Amniotic epithelial cell (primary cell): ENCODE data around the gene SPATA18.
"Not testable (repeated sequence)": the region's sequence is repeated elsewhere in the genome, so short reads cannot be mapped to it uniquely, and the experiment has no call there.

Experiments used
- DNase-seq: peaks from one replicate; pipeline ENCODE4 v3.0.0-alpha.2; 2010; ENCODE audit warnings: low read depth

The SPATA18 gene

GRCh38 chr4:52052475-52052780, 1.3 kb downstream of the SPATA18 start:
- DNase-seq = no peak

DNA sequence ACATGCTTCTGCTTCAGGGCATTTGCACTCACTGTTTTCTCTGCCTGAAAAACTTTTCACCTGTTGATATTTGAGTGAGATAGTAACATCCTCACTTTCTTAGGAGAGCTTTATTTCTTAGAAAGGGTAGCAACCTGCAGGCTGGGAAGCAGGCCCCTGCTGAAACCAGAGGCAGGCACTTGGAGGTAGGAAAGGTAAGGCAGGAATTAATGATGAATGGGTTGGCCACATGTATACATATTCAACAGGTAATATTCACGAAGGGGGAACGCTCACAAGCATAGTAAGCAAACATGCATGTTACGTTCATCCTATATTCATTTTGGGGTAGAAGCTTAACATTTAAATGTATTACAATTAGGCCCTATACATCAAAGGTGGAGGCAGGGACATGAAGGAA, 3.1 kb downstream of the SPATA18 start:
- DNase-seq = no peak

DNA sequence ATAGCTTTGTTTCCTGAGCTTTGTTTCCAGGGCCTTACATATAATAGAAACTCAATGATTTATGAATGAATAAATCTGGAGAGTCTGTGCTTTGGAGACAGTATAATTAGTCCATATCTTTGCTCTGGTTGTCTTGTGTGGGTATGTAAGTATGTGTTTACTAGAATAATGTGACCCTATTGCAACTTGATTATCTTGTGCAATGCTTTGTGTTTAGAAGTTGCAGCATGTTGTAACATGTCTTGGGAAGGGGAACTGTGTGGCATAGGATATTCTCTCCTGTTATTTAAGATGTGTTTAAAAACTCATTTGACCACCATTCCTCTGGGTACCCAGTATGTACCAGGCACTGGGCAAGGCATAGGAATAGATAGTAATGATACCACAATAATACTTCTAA, 6.1 kb downstream of the SPATA18 start:
- peak; percentile 67 for DNase-seq

GRCh38 chr4:52058275-52058674, 7.2 kb downstream of the SPATA18 start:
- DNase-seq = no peak

- DNase-seq = peak; percentile 88
These were observed 8.3 kb downstream of the SPATA18 start for GRCh38 chr4:52059372-52059771.

- no peak for DNase-seq
These were observed 18.5 kb downstream of the SPATA18 start for GRCh38 chr4:52069571-52069970.

DNA sequence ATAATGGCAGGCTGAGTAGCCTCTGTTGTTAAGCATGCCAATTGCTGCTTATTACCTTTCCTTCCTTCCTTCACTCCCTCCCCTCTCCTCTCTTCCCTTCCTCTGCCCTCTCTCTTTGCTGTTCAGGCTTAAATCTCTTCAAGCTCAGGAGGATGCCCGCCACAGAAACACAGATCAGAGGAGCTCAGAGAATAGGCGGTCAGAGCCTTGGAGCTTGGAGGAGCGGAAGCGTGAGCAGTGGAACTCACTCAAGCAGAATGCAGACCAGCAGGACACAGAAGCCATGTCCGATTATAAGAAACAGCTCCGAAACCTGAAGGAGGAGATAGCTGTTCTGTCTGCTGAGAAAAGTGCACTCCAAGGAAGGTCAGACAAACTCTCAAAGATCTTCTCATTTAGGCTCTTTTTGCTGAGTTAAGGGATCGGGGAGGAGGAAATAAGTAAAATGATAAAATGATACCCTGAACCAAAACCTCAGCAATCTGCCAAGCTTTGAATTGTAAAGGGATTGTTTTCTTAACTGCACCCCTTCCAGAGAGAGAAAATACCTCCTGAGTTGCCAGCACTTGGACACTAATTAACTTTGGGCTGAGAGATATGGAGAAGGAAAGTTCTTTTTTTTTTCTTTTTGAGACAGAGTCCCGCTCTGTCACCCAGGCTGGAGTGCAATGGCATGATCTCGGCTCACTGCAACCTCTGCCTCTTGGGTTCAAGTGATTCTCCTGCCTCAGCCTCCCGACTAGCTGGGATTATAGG, 20.9 kb downstream of the SPATA18 start:
- DNase-seq = no peak

DNA sequence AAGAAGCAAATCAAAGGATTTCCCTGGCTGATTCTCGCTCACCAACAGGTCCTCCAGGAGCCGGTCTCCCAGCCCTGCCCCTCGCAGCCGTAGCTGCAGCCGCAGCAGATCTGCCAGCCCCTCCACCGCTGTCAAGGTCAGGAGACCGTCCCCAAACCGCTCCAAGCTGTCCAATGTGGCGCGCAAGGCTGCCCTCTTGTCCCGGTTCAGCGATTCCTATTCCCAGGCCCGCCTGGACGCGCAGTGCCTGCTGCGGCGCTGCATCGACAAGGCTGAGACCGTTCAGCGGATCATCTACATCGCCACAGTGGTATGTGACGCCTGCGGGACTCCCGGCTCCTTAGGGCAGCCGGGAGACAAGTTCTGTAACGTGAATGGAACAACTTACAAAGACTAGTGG, 25.6 kb downstream of the SPATA18 start:
- no peak for DNase-seq

DNA sequence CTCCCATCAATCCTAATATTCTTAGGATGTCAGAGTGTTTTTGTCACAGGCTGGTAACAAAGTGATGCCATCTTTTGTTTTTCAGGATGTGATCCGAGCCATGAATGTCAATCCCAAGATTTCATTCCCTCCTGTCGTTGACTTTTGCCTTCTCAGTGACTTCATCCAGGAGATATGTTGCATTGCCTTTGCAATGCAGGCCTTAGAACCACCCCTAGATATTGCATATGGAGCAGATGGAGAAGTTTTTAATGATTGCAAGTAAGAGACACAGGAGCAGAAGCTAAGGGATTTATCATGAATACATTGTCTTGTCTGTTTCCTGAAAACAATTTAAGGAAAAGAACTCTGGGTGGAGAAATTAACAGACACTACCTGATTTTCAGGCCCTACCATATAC, 28.6 kb downstream of the SPATA18 start:
- no peak for DNase-seq

DNA sequence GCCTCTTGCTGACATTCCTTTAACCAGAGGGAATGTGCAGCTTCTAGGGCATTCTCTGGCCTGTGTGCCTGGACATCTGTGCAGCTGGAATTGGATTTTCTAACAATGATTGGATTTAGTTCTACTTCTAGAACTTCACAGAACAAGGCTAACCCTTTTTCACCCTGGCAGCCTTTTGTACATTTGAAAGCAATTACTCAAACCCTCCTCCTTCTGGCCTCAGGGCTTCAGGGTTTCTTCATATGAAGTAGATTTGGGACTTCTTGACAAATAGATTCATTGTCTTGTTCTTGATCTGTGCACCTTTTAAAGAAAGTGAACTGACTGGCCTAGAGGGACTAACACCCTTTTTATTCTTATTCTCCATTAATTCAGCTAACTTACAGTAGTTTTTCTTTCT, 30.1 kb downstream of the SPATA18 start:
- no peak for DNase-seq

DNA sequence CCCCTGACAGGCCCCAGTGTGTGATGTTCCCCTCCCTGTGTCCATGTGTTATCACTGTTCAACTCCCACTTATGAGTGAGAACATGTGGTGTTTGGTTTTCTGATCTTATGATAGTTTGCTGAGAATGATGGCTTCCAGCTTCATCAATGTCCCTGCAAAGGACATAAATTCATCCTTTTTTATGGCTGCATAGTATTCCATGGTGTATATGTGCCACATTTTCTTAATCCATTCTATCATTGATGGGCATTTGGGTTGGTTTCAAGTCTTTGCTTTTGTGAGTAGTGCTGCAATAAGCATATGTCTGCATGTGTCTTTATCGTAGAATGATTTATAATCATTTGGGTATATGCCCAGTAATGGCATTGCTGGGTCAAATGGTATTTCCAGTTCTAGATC, 35.3 kb downstream of the SPATA18 start:
- DNase-seq = not testable (repeated sequence)

DNA sequence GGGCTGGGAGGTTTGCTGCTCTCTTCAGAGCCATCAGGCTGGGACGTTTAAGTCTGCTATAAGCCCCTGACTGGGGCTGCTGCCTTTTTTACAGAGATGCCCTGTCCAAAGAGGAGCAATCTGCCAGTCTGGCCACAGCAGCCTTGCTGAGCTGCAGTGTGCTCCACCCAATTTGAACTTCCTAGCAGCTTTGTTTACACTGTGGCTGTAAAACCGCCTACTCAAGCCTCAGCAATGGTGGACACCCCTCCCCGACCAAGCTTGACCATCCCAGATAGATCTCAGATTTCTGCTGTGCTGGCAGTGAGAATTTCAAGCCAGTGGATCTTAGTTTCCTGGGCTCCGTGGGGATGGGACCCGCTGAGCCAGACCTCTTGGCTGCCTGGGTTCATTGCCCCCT, 40.7 kb downstream of the SPATA18 start:
- DNase-seq = no peak

GRCh38 chr4:52093466-52093865, 42.4 kb downstream of the SPATA18 start:
- no peak for DNase-seq

- DNase-seq = no peak
These were observed 43.5 kb downstream of the SPATA18 start for GRCh38 chr4:52094376-52095145.

- no peak for DNase-seq
These were observed 44.3 kb downstream of the SPATA18 start for GRCh38 chr4:52095374-52095773.

- peak; percentile 27 for DNase-seq
These were observed 44.9 kb downstream of the SPATA18 start for GRCh38 chr4:52096048-52096447.

GRCh38 chr4:52098618-52099017, 47.5 kb downstream of the SPATA18 start:
- no peak for DNase-seq

DNA sequence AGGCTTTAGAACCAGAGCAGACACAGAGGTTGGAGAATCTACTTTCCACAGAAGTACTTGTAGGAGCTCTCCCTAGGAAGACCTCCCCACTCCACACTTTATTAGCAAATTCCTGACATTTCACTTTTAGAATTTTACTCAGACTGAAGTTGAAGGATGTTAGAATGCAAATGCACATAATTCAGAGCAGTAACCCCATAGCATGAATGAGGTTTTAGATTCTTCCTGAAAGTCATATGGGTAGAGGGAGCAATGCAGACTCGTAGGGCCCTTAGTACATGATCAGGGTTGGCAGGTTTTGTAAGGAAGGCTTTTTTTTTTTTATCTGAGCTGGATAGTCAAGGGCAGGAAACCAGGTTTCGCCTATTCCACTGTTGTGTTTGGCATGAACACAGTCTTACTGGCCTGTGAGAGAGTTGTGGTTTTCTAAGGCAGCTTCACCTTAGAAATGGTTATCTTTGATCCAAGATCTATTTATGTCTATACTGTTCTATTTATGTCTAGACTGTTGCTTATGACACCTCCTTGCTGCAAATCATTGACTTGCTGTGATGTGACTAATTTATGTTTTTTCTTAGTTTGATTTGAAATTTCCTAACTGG, 48.9 kb downstream of the SPATA18 start:
- DNase-seq = no peak

GRCh38 chr4:52102587-52102986, 51.5 kb downstream of the SPATA18 start:
- peak; percentile 2 for DNase-seq

DNA sequence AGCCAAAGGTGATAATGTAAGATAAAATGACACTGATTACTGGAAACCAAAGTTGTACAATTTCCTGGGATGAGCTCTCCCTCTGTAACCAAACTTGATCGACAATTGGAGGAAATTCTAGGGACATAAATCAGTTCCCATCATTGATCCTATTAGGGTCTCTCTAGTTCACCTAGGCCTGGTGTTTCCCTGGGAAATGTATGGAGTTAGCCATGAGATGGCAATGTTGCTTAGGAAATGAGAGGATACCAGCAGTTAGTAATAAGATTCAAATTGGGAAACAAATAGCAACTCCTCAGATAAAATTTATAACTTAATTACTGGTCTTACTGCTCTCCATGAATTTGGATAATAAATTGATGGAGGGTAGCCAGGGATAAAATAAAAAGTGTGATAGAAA, 52.2 kb downstream of the SPATA18 start:
- no peak for DNase-seq

GRCh38 chr4:52105276-52105675, 54.2 kb downstream of the SPATA18 start:
- no peak for DNase-seq

- DNase-seq = no peak
These were observed 55.1 kb downstream of the SPATA18 start for GRCh38 chr4:52106191-52106590.

DNA sequence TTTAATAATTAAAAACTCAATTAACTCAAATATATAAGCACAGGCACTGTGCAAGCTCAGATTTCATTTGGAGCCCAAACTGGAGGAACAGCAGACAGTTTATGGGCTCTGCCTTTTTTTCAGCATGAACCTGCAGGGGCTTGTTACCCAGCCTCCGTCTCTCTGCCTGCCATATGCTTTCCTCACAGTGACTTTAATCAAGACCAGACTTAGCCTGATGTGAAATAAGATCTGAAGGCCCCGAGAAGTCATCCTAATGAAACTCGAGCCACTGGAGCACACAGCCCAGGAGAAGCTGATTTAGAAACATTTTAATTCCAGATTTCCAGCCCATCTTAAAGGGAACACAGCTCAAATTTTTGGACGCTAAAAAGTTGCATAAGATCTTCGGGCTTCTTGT, 55.6 kb downstream of the SPATA18 start:
- no peak for DNase-seq
